GM12878 (cell line): ENCODE data around the gene E2F7. TPM values are rescaled to one million over a fixed set of nuclear protein-coding genes. Genes with fewer than 3 reads are reported as not detected.

ENCODE experiments used
- ATAC-seq: fragments of 200-7000 bp; cut with Tn5 transposase; 3 replicates; pipeline ENCODE4 v1.9.1; 2020; ENCODE audit warnings: mild to moderate bottlenecking, moderate library complexity
- BruUV-seq: library from RNA; stranded (reverse); fragments of 400-500 nt; replicated peaks from 2 replicates; lab custom pipeline; 2021; lab: Mats Ljungman, UMichigan
- CTCF ChIA-PET: fragments of 300-600 bp; sonication (Branson Sonifier 250); formaldehyde crosslinking; extraction: SDS; loops from one replicate; lab custom pipeline; 2021; ENCODE audit warnings: inconsistent platforms; lab: Yijun Ruan, JAX
- POLR2A ChIA-PET: fragments of 350-600 bp; formaldehyde crosslinking; extraction: SDS; loops from one replicate; lab custom pipeline; 2021; ENCODE audit warnings: inconsistent platforms; lab: Charles Lee
- RAD21 ChIA-PET: fragments of 300-600 bp; sonication (Branson Sonifier 250); formaldehyde crosslinking; loops from one replicate; lab custom pipeline; 2023; ENCODE audit warnings: antibody characterized with exemption; ENCODE audit not compliant: unreplicated experiment; lab: Charles Lee
- SMC1A ChIA-PET: fragments of 300-600 bp; sonication (Branson Sonifier 250); formaldehyde crosslinking; loops from one replicate; lab custom pipeline; 2023; ENCODE audit not compliant: unreplicated experiment, uncharacterized antibody; lab: Charles Lee
- DNase-seq: peaks from one replicate; pipeline ENCODE4 v3.0.0-alpha.2; 2011; ENCODE audit warnings: low read depth, low spot score
- FAIRE-seq: peaks from 3 replicates; lab custom pipeline; 2011; peaks lifted over from hg19 to GRCh38; lab: Jason Lieb, UNC
- H2AFZ ChIP-seq: 2 replicates; pipeline ENCODE4 v1.6.0; 2011; ENCODE audit warnings: low read depth, low read length, control low read depth; ENCODE audit not compliant: control insufficient read depth
- H3K27ac ChIP-seq: 2 replicates; pipeline ENCODE4 v1.5.1; 2011; ENCODE audit warnings: control low read depth; ENCODE audit not compliant: control insufficient read depth, insufficient read depth
- H3K27me3 ChIP-seq, 2 experiments: replicated peaks in 1 of 2; 2 replicates each; pipeline versions ENCODE4 v1.6.0 to v1.6.1; 2011; ENCODE audit warnings: low read length in 1 of 2; ENCODE audit not compliant: control insufficient read depth in 2 of 2, insufficient read depth in 2 of 2
- H3K36me3 ChIP-seq, 2 experiments: 2 replicates each; pipeline ENCODE4 v1.5.1; 2011; ENCODE audit warnings: low read length in 1 of 2; ENCODE audit not compliant: control insufficient read depth in 2 of 2, insufficient read depth in 2 of 2
- H3K4me1 ChIP-seq: 2 replicates; pipeline ENCODE4 v1.6.1; 2011; ENCODE audit warnings: mild to moderate bottlenecking, low read length, moderate library complexity, mixed read lengths; ENCODE audit not compliant: control insufficient read depth, insufficient read depth
- H3K4me2 ChIP-seq: 2 replicates; pipeline ENCODE4 v1.6.0; 2011; ENCODE audit warnings: control low read depth; ENCODE audit not compliant: control insufficient read depth, insufficient read depth
- H3K4me3 ChIP-seq: fragments of 200-600 bp; sonication (generic); 2 replicates; pipeline ENCODE4 v1.5.1; 2016
- H3K79me2 ChIP-seq: 2 replicates; pipeline ENCODE4 v1.6.0; 2011; ENCODE audit warnings: low read length; ENCODE audit not compliant: control insufficient read depth, insufficient read depth
- H3K9ac ChIP-seq: 2 replicates; pipeline ENCODE4 v1.8.0; 2011; ENCODE audit warnings: low read length, control low read depth, mixed read lengths; ENCODE audit not compliant: control insufficient read depth, insufficient read depth
- H3K9me3 ChIP-seq: replicated peaks from 3 replicates; pipeline ENCODE4 v1.5.1; 2011; ENCODE audit warnings: mild to moderate bottlenecking, low read length; ENCODE audit not compliant: control insufficient read depth, insufficient read depth
- H4K20me1 ChIP-seq: 2 replicates; pipeline ENCODE4 v1.6.0; 2011; ENCODE audit not compliant: control insufficient read depth, insufficient read depth
- MYC ChIP-seq: IDR thresholded peaks from 2 replicates; pipeline ENCODE4 v1.6.1; 2011; ENCODE audit warnings: mild to moderate bottlenecking, low read length, moderate library complexity, inconsistent platforms; ENCODE audit not compliant: insufficient read depth, insufficient replicate concordance, insufficient read length, severe bottlenecking
- SKIL ChIP-seq: fragments of 450-650 bp; IDR thresholded peaks from 2 replicates; pipeline ENCODE4 v1.6.1; 2017; ENCODE audit warnings: mild to moderate bottlenecking, low read depth, inconsistent platforms; ENCODE audit not compliant: poor library complexity, severe bottlenecking
- SREBF1 ChIP-seq: IDR thresholded peaks from 2 replicates; pipeline ENCODE4 v1.6.1; 2012; ENCODE audit warnings: mild to moderate bottlenecking, low read length
- ZBTB33 ChIP-seq: fragments of 450-650 bp; IDR thresholded peaks from 2 replicates; pipeline ENCODE4 v1.6.1; 2017; ENCODE audit warnings: mild to moderate bottlenecking
- WGBS: methylation state at CpG from one replicate; pipeline ENCODE4 v1.1.6; 2016; ENCODE audit warnings: low lambda C conversion rate; ENCODE audit not compliant: insufficient replicate concordance, insufficient coverage; ENCODE audit errors: missing lambda C conversion rate; 5-methylcytosine and 5-hydroxymethylcytosine counted together
- in situ Hi-C: fragments of 300-500 bp; cut with MboI; formaldehyde crosslinking; loops from 9 replicates; pipeline ENCODE4 v1.14.3; 2018; ENCODE audit warnings: mixed read lengths
- intact Hi-C: fragments of 100-400 bp; cut with micrococcal nuclease; formaldehyde crosslinking; loops from one replicate; pipeline ENCODE4 v1.14.2; 2022; ENCODE audit not compliant: unreplicated experiment
- polyA plus RNA-seq, 11 experiments: library from polyadenylated mRNA; depleted of rRNA in 4 of 11; unstranded in 6 of 11; stranded (reverse) in 5 of 11; fragments of >200 nt; fragmentation: Nextera tagmentation in 4 of 11; fragmentation: Illumina TruSeq in 1 of 11; extraction: Ambion mirVana in 4 of 11; extraction: Trizol in 1 of 11; gene quantifications; 1 replicate in 1 of 11; 2 replicates in 10 of 11; pipeline versions ENCODE4 v1.2.1 to v1.2.3, GENCODE V29; 2011 to 2016; ENCODE audit warnings: inconsistent platforms in 2 of 11, missing spikeins in 2 of 11, low read depth in 1 of 11
- total RNA-seq, 4 experiments: library from RNA; depleted of rRNA in 3 of 4; stranded (reverse); fragments of >200 nt in 3 of 4; fragmentation: Illumina TruSeq in 1 of 4; extraction: Trizol in 1 of 4; gene quantifications; 2 replicates each; pipeline versions ENCODE4 v1.2.1 to v1.2.3, GENCODE V29; 2013 to 2021

Gene E2F7
- total and polyA plus RNA-seq, 10 of the 15 experiments (the other 5 are each of a cell fraction or from before 2014, with no cell fraction given), result 5.6 to 32.1 (median 19.9) TPM

GRCh38 chr12:77104286-77104685 lies 38.9 kb upstream of the E2F7 start:
- Histone ChIP-seq H3K27me3 (no peaks in the 10 kb centered on the region), H3K79me2 (no peaks in the 10 kb centered on the region), H4K20me1 (no peaks in the 10 kb centered on the region), H3K4me1 (no peaks in the 10 kb centered on the region), H3K4me3 (no peak overlapping the region), H2AFZ (no peak overlapping the region), H3K27ac (no peak overlapping the region), H3K9ac (no peak overlapping the region), H3K9me3 (no peaks in the 10 kb centered on the region), H3K4me2 (no peak overlapping the region), H3K36me3 (no peaks in the 10 kb centered on the region)
- BruUV-seq, result no TSS peak
- ChIA-PET CTCF (no interaction called here), SMC1A (no interaction called here), POLR2A (no interaction called here), RAD21 (no interaction called here)
- DNase-seq (no peak), FAIRE-seq (no peak), ATAC-seq (no peak)
- intact Hi-C loops, result no loop called here
- in situ Hi-C loops, result no loop called here
- WGBS, result 92% methylated on average over 1 of the region's 1 CpG
- TF ChIP-seq SKIL, result no peak

GRCh38 chr12:77102691-77103090 lies 37.3 kb upstream of the E2F7 start:
- in situ Hi-C loops, result no loop called here
- H3K27ac ChIP-seq, result no peak overlapping the region
- RAD21 ChIA-PET, result interaction anchor here (0.6 kb wide), 1 partner anchor 206 kb away, joined by 3 read pairs; no protein-coding TSS in a partner anchor
- no peak overlapping the region for H2AFZ ChIP-seq
- H3K36me3 ChIP-seq, result no peaks in the 10 kb centered on the region
- POLR2A ChIA-PET, result no interaction called here
- no peaks in the 10 kb centered on the region for H3K79me2 ChIP-seq
- no CpG with 5 or more reads among the region's 1 CpG for WGBS
- SMC1A ChIA-PET, result interaction anchor here (1.4 to 1.5 kb wide), 2 partner anchors 43 to 92 kb away, joined by 4 to 7 read pairs; no protein-coding TSS in a partner anchor
- ATAC-seq, result no peak
- no TSS peak for BruUV-seq
- FAIRE-seq, result no peak
- no peak for DNase-seq
- H3K4me2 ChIP-seq, result no peak overlapping the region
- H3K9ac ChIP-seq, result no peak overlapping the region
- intact Hi-C loops, result no loop called here
- H3K4me1 ChIP-seq, result no peaks in the 10 kb centered on the region
- no peaks in the 10 kb centered on the region for H3K9me3 ChIP-seq
- H3K4me3 ChIP-seq, result no peak overlapping the region
- CTCF ChIA-PET, result interaction anchor here (1.1 to 1.2 kb wide), 2 partner anchors 11 to 92 kb away, joined by 3 to 5 read pairs; no protein-coding TSS in a partner anchor
- no peaks in the 10 kb centered on the region for H4K20me1 ChIP-seq
- TF ChIP-seq MYC, result no peak
- TF ChIP-seq SREBF1, result no peak
- TF ChIP-seq ZBTB33, result no peak
- TF ChIP-seq, all 136 proteins: peak for 0
- no peaks in the 10 kb centered on the region; a peak in 1 of 4 replicates for H3K27me3 ChIP-seq
